Stimulated activated naive CD4-positive, alpha-beta T cell treated with Interleukin-2 at 50 U/mL for 16 hours (primary cell): ENCODE measurements around the gene PPFIA2.

Experiments
- DNase-seq: peaks from one replicate; lab custom pipeline; 2025; lab: John Stamatoyannopoulos, UW

PPFIA2 gene

DNA sequence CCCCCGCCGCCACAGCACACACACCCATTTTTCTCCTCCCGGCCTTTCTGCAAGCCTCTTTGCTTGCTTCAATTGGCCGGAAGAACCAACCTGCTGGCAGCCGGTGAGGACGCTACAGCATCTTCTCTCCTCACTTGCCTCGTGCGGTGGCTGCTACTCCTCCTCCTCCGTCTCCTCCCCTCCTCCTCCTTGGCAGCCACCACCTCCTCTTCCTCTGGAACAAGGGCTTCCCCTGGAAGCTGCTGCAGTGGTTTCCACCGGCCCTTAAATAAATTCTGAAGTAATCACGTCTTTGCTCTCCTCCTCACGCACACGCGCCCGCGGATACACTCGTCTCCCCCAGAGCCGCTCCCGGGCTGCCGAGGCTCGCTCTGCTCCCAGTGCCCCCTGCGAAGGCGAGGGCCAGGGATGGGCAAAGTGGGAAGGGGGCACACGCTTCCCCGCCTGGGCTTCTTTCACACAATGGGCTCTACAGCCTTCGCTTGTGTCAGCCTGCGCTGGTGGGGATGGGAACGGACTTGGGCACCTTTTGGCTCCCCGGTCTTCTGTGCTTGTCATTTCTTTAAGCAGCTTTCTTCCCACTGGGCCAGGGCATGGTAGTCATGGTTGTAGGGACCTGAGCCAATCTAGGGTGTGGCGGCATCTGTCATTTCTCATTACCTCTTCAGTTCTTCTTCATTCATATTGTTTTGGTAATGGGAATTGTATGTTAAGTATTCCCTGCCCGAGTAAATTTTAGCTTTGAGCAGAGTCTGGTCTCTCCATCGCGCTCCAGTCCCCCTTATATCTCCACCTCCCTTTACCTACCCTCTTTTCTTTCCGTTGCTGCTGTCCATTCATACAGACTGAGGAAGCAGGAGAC is at the start of gene PPFIA2:
PPFIA2 (minus strand) TSS at position 161 of the 862 bp plus-strand sequence.
- no peak for DNase-seq

DNA sequence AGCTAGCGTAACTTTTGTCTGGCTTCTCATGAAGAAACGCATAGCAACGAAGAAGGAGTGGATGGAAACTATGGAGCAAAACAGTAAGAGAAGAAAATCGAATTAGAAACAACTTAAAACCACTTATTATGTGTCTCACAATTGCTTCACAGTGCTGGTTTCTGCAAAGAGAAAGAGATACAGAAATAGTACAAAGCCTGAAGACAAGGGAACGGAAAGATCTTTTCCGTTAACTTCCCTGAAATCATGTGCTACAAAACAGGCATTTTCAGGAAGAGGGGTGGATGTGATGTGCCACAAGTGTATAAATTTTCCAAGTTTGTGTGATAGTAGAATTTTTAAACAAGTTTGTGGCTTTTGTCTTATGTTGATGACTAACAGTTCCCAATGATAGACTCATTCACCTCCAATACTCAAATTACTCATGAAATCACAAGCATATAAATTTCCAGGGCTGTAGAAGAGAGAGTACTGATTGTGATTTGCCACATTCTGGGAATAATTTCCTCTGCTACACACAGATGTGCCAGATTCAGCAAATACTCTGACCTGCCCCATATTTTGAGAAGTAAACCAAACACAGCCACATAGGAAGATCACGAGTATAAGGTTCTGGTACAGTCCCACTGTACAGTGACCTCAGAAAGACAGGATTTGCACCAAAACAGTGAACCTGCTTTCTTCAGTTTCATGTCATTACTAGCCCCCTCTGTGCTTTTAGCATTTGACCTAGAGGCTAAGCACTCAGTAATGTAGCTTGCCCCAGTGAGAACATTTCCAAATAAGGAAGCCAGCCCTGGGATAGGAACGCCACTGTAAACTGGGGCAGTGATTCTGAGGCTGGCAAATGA is 41.4 kb upstream of the PPFIA2 start:
- no peak for DNase-seq

DNA sequence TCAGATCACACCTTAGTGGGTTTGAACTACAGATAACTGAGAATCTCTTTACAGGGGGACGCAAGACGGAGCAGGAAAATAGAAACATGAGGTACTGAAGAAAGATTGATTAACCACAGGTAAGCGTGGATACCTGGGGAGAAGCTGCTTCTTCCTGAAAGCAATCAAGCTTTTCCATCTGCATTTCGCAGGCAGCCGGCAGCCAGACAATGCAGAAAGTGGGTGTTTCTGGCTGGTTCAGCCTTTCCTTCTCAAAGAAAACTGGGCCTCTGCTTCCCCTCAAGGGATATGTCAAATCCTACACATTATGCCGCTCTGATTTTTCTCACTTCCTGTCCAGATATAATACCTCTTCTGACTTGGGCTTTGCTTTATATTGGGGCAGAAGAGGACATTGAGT is 39.1 kb upstream of the PPFIA2 start:
- DNase-seq, result no peak

DNA sequence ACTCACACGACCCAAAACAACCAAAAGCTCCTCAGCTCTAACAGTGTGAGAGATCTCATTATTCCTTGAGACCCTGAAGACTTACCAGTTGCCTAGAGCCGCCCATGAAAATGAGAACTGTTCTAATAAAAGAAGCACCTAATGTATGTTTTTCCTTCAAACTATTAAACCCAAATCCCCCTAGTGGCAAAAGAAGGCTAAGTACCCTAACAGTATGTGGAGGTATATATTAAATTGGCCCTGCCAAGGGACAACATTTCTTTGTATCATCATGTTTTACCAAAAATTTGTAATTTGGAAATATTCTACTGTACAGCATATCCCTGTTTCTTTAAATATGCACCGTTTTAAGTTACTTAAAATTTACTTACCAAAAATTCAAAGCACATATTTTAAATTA is 38.0 kb upstream of the PPFIA2 start:
- no peak for DNase-seq

DNA sequence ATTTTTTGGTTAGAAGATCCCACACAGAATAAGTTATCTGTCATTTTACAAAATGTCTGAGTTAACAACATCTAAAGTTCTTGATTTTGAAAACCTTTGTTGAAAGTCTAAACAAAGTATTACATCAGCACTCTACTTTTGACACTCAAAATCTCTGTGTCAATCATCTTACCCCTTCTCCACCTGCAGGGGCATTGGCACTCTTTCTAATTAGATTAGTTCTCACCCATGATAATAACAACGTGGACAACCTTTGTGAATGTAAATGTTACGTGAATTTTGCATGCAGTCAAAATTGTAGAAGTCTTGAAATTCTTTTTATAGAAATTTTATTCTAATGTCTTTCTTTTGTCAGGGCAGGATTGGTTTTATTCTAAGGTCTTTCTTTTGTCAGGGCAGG is 33.5 kb upstream of the PPFIA2 start:
- DNase-seq, result no peak

DNA sequence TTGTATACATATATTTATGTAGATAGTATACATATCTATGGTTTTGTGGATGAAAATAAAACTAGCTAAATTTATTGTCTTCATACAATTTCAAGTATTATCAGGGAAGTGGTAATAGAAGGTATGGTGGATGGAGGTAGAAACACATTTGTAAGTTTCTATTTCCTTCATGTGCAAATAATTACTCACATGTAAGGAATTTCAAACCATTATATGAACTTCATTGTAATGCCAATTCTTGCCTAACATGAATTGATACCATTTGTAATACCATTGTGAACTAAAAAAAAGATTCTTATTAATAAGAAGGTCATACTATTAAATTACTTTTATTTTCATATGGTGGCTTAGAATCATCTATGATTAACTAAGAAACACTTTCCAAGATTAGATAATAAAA is 20.1 kb upstream of the PPFIA2 start:
- DNase-seq, result no peak

DNA sequence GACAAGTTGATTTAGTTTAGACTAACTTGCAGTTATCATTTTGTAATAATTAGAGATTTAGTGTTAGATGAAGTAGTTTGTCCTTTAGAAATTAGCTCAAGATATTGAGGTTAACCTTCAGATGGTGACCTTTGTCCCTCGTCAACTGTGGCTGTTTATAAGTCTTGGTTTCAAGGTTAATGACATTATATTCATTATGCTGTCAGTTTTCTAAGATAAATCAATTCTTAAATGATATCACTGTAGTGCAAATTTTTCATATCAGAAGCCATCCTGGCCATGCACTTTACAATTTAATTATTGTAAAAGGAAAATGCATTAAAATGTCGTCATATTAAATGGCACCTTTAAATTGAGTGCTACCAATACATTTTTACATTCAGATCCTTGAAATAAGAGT is 19.6 kb upstream of the PPFIA2 start:
- no peak for DNase-seq

DNA sequence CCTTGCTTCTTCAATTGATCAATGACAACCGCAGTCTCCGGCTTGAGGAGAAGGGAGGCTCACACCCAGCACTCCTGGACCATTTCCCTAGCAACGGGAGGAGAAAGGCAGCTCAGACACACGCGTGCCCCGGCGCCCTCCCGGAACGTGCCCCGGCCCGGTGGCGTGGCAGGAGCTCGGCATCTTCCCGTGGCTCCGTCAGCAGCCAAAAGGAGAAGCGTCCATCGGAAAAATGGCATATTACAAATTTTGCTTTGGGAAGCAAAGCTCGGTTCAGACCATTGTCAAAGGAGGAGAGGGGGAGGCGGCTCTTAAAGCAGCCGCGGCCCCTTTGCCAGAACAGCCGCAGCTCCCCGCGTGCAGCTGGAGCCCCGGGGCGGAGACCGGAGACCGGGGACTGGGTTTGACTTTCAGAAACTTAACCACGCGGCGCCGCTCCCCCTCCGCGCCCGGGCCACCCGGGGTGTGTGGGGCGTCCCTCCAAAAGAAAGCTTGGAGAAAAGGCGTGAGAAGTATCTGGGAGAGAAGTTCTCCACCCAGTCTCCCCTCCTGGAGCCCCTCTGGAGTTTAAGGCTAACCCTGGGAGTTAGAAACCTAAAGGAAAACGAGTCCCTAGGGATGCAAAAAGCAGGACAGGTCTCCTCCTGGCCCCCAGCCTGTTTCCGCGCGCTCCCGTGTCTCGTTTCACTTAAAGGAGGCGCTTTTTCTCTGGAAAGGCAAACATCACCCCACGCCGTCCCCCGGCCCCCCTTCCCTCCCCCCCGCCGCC is 545 bp downstream of the PPFIA2 start:
- DNase-seq, result no peak

DNA sequence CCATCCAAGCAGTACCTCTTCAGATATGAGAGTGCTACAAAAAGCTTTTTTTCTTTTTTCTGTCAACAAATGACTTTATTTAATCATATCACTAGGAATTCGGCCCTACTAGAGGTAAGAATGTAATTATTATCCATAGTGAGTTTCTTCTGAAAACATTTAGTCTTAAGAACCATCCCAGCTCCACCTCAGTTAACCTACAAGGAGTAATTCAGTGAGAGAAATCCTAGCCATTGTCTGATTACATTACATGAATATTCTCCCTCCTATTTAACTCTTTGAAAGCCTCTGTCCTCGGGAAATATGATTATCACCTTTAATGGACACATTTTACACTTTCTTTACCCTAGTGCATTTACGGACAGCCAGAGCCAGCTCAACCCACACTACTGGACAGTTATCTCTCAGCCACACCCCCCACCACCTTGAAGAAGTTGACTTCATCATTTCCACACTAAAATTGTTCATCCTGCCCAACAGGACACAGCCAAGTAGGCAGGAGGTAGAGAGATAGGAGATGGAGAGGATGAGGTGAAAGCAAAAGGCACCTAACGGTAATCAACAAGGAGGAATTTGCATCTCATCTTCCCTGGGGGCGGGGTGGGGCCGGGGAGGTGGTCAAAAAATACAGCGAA is 1.3 kb downstream of the PPFIA2 start:
- no peak for DNase-seq

DNA sequence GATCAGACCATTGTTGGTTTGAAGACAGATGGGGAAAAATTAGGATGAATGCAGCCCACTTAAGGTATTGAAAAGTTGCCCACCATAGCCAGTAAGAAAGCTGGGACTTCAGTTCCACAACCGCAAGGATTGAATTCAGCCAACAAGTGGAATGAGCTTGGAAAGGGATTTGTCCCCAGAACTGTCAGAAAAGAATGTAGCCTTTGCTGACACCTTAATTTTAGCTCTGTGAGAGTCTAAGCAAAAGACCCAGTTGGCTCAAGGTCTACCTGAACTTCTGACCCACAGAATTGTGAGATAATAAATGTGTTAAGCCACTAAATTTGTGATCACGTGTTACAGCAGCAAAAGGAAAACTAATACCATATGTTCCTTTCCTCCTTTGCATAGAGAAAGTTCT is 29.4 kb downstream of the PPFIA2 start:
- DNase-seq, result no peak

DNA sequence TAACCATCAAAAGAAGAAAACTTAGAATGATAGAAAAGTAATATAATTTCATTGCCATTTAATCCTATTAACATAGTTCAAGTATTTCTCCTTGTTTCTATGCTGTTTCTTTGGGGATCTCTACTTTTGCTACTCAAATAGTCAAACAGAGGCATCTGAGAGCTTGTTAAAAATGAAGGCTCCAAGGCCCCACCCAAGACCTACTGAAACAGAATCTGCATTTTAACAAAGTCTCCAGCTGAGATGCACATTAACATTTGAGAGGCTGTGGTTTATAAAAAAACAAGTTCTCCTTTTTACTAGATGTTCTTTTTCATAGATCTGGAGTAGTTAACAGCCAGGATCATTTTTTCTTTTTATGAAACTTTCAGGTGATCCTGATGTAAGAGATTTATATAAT is 31.8 kb downstream of the PPFIA2 start:
- no peak for DNase-seq

DNA sequence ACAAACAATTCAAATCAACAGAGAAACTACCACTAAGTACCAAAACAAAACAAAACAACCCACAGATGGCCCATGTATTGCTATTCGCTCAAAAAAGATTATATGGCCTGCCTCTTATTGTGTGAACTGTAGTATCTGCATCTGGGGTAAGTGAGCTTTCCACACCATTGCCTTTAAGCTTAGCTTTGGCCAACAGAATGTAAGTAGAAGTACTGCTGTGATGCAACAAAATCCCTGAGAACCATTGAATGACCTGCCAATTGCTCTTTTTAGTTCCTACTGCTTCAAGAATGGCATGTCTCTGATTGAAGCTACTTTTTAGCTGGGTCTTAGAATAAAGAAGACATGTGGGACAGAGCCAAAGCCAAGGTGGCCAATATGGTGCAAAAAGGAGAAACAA is 32.5 kb downstream of the PPFIA2 start:
- DNase-seq, result no peak

DNA sequence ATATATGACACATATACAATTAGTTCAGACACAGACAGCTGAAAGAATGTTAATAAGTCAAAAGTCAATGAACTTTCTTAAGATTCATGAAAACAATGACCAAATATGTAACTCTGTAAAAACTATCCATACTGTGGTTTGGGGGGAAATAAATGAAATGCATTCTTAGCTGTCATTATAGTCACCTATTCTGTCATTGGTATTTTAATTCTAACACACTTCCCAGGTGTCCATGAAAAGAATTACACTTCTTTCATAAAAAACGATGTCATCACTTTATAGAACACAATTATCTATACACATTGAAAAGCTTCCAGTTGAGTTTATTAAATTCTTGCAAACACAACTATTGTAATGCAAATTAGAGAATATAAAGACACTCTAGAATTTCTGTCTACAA is 35.8 kb downstream of the PPFIA2 start:
- no peak for DNase-seq

DNA sequence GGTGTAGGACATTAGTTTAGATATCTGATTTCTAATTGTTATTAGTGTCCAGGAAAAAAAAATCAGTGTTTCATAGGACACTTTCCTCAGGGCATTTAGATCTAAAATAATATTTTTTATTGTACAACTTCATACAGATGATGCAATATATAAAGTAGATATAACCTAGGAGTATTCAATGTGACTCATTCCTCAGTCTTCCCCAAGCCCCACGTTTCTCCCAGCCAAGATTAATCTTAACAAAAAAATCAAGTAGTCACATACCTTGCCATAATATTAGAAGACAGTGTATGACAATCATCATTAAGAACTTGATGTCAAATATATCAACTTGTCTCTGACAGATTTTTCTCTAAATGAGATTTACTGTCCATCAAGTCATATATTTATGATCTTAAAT is 37.1 kb downstream of the PPFIA2 start:
- DNase-seq, result no peak

DNA sequence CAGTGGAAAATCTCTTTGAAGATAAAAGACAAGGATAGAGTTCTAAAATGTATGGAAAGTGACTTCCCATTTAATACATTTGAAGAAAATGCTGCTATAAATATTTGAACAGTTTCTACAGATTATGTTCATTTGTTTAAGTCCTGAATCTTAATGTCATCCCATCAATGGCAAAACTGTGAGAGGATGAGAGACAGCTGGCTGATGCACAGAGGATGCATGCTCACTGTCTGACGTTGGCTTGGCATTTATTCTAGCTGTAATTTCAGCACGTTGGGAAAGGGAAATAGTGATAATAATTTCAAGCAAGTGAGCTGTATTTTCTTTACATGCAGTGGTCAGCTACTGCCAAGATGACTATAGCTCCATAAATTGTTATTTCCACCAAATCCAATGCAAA is 40.5 kb downstream of the PPFIA2 start:
- DNase-seq, result no peak

DNA sequence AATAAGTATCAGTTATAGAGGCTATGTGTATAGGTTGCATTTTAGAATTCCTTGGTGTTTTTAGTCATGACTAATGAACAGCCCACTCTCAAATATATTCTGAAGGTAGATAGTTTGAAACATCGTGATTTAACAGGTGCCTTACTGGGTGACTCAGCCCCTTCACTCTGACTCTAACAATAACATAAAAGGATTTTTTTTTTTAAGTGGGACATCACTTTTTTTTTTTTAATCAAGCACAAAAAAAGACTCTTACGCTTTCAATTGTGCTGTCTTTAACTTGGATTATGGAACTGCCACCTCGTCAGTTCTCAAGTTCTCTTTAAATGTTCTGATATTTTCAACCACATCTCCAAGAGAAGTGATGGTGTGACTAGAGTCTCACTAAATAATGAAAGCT is 46.6 kb downstream of the PPFIA2 start:
- no peak for DNase-seq

DNA sequence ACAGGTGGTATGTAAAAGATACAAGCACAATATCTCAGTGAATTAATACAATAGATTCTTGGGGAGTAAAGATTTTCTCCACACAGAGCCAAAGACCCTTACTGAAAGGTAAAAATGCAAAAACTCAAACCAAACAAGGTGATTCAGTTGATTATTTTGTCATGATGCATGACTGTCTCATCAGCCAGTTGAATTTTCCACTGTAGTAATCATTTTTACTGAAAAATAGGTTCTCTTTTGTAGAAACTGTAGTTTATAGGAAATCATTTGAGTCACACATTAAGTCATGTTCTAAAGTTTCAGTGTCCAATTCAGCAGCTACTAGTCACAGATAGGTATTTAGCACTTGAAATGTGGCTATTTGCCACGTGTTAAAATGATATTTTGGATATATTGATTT is 53.6 kb downstream of the PPFIA2 start:
- DNase-seq, result no peak

DNA sequence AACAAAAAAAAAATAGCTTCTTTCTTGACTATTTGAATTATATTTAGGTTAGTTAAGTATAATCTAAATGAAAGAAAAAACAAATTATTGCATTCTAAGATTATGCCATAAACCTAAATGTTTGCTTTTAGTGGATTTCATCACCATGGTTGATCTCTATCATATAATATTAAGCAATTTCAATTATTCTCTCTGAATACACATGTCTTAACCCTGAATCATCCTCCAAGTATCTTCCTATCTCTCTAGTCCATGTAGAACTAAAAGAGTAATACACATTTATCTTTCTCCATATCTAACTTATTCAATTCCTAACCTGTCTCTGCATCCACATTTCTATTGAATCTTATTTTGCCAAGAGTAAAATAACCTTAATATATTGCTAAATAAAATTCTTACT is 59.6 kb downstream of the PPFIA2 start:
- no peak for DNase-seq

DNA sequence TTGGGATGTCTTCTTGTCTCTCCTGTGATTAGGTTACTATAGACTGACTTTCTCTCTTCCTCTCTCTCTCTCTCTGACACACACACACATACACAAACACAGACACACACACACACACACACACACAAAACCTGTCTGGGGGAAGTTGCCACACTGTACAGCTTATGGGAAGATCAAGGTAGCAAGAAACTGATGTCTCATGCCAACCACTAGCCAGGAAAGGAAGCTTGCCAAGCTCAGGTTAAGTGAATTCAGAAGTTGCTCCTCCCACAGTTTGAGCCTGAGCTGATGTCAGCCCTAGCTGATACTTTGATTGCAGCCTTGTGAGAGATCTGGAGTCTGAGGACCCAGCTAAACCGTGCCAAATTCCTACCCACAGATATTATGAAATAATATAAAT is 67.1 kb downstream of the PPFIA2 start:
- DNase-seq, result no peak

DNA sequence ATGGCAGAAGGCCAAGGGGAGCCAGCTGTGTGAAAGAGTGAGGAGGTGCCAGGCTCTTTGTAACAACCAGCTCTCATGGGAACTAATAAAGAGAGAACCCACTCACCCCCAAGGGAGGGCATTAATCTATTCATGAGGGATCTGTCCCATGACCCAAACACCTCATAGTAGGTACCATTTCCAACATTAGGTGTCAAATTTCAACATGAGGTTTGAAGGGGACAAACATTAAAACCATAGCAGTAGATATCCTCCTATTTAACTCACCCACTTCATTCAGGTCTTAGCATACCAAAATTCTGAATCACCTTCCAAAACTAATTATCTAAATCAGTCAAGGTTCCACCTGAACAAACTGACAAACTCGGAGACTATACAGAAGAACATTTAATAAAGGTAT is 75.3 kb downstream of the PPFIA2 start:
- DNase-seq, result no peak

DNA sequence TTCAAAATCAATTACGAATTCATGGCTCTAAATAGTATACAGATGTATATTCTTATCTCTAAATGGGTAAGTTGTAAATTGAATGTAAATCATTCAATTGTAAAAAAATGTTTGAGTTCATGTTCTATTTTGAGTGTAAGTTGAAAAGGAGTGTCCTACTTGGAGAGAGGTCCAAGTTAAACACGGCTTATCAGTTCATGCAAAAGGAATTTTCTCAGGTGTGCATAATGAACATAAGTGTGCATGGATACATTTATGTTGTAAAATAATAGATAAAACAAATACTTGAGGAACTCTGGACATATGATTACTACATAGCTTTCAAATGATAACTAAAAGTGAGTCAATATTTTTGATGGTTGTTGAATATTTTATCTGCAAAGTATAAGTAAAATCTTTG is 79.5 kb downstream of the PPFIA2 start:
- DNase-seq, result no peak

DNA sequence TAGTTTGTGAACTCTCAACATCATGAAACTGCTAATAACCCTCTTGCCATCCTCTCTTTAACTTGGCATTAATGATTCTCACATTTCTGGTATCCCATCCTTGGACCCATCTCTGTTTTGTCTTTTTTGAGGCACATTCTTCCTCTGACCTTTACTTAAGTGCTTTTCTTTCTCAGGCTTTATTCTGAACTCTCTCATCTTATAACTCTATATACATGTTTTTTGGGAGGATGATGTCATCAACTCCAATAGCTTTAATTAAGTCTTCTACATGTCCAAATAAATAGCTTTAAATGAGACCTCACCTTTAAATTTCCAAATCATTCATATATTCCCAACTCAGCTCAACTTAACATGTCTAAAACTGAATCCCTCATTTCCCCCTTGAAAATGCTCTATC is 88.4 kb downstream of the PPFIA2 start:
- DNase-seq, result no peak
